Forelimb muscle (tissue), 1 donor: ENCODE data around the gene SYNE3. TPM values are rescaled to one million over a fixed set of nuclear protein-coding genes. Genes with fewer than 3 reads are reported as not detected.

Experiments
- DNase-seq: peaks from one replicate; pipeline ENCODE4 v3.0.0-alpha.2; 2013; ENCODE audit warnings: low read depth
- polyA plus RNA-seq: library from polyadenylated mRNA; unstranded; fragments of 120-200 nt; gene quantifications from one replicate; pipeline ENCODE4 v1.2.1, GENCODE V29; 2013; ENCODE audit not compliant: insufficient read length

Gene SYNE3
- polyA plus RNA-seq, 1 donor, result 9.2 TPM

DNA sequence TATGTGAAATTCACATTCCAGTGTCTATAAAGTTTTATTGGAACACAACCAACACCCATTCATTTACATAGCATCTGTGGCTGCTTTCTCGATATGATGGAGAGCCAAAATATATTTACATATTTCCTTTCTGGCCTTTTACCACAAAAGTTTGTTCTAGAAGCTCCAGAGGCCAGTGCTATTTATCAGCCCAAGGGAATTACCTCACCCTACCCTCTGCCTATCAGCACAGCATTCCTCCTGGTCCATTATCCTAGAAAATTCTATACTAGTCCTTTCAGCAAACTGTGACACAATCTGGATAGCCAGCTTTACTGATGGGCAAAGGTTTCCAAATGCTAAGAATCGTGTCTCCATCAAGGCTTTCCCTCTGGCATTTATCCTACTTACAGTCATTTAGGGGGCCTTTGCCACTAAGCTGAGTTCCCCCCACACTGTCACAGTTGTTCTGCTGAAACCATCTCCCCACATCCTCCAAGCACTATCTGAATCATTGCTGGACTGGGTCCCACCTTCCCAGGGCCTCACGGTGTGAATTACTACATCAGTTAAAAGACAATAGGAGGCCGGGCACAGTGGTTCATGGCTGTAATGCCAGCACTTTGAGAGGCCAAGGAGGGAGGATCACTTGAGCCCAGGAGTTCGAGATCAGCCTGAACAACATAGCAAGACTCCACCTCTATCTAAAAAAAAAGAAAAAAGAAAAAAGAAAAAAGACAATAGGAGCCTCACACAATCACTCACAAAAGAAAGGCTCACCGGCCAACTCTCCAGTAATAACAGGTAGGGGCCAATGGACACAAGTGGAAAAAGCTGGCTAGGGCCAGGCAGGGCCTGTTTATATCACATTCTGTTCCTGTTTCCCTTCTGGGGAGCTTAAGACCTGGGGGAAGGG, 12.1 kb downstream of the SYNE3 start:
- no peak for DNase-seq

- no peak for DNase-seq
Observed at GRCh38 chr14:95503365-95504134, 12.9 kb downstream of the SYNE3 start.

- DNase-seq, result no peak
Observed at GRCh38 chr14:95502381-95502950, 14.0 kb downstream of the SYNE3 start.

DNA sequence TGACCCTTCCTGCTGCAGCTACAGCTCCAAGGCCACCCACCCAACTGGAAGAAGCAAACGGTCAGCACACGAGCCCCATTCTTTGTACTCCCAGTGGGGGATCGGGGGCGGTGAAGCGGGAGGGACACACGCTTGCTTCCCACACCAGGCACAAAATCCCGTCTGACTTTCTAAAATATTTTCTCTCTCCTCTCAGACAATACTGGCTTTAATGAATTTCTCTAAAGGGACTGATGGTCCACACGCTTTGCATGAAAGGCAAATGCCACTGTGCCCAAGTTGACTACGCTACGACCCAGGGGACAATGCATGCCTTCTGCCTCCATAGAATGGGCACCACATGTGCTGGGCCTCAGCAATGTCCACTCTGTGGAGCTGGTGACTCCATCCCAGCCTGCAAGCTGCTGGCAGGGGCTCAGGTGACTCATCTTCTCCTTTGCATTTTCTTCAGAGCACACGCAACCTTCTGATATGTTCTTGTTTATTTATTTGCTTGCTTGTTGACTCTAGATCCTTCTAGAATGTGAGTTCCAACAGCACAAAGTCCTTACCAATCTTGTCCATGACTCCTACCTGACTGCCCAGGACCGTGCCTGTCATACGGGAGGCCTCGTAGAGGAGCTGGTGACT, 15.6 kb downstream of the SYNE3 start:
- DNase-seq, result no peak

- DNase-seq, result no peak
Observed at GRCh38 chr14:95500201-95500681, 16.2 kb downstream of the SYNE3 start.

- no peak for DNase-seq
Observed at GRCh38 chr14:95499354-95499750, 17.1 kb downstream of the SYNE3 start.

DNA sequence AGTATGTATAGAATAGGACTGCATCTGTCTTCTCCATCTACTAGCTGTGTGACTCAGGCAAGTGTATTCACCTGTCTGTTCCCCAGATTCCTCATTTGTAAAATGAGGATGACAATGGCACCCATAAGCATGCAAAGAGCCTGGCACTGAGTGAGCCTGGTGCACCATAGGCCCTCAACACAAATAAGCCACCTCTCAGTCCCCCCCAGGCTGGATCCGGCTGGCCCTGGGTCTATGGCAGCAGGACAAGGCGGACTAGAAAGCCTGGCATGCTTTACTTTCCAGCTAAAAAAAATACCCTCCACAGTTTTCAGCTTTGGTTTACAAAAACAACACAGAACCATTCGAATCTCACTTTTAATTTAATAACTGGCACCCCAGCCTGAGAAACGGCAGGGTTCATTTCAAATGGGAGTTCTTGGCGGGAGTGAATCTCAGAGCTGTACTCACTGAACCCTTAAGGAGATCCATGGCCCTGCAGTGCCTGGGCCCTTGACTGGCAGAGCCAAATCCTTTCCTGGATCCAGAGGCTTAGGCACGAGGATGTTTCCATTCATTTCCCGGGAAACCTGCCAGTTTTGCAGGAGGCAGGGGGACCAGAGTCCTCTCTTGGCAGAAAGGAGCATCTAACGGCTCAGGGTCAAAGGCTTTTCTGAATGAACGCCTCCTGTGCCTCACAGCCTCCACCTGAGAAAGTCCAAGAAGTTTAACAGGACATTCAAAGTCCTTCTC, 17.7 kb downstream of the SYNE3 start:
- no peak for DNase-seq

GRCh38 chr14:95497561-95498011, 18.9 kb downstream of the SYNE3 start:
- no peak for DNase-seq

- no peak for DNase-seq
Observed at GRCh38 chr14:95496690-95497259, 19.7 kb downstream of the SYNE3 start.

- no peak for DNase-seq
Observed at GRCh38 chr14:95496111-95496681, 20.3 kb downstream of the SYNE3 start.

DNA sequence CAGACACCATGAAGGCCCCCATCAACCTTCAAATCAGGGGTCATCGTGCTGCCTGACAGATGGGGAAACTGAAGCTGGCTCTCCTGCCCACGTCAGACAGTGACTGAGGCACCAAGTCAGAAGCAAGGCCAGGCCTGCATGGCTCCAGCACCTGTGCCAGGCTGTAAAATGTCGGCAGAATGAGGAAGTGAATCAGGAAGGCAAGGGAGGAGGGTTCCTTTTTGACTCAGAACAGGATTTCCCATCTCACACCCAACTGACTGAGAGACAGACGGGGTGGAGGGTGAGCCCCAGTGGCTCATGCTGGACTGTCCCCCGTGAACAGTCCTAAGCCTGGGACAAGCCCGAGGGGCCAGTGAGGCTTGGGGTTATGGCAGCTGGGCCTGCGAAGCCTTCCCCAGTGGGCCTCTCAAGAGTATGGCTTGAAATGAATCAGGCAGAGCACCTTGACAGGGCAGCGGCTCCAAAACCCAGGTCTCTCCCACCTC, 20.9 kb downstream of the SYNE3 start:
- no peak for DNase-seq

DNA sequence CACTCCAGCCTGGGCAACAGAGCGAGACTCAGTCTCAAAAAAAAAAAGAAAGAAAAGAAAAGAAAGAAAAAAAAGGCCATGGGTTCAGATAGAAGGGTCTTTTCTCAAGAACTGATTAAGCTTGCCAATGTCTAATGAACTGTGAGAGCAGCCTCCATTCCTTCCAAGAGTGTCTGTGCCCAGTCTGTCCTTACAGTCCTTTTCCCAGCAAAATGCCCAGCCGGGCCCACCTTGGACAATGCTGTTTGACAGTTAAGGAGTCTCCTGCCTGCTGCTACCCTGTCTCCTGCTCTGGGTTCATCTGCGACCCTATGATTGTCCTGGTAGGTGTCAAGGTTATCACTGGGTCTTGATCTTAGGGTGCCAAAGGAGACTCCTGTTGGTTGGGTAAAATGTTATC, 21.4 kb downstream of the SYNE3 start:
- DNase-seq, result no peak

GRCh38 chr14:95494456-95494855, 22.0 kb downstream of the SYNE3 start:
- DNase-seq, result no peak

DNA sequence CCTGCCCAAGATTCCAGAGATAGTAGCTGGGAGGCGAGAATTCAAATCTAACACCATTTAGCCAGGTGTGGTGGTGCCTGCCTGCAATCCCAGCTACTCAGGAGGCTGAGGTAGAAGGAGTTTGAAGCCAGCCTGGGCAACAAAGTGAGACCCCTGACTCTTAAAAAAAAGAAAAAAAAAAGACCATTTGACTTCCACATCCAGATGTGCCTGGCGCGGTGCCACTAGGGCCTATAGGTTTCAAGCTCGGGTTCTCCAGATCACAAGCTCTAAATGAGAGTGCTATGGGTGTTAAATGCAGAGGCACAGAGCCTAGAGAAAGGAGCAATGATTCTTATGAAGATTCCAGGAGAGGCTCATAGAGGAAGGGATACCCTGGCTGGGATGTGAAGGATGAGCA, 22.5 kb downstream of the SYNE3 start:
- no peak for DNase-seq

- DNase-seq, result no peak
Observed at GRCh38 chr14:95493503-95493902, 22.9 kb downstream of the SYNE3 start.

GRCh38 chr14:95491936-95492608, 24.4 kb downstream of the SYNE3 start:
- no peak for DNase-seq

DNA sequence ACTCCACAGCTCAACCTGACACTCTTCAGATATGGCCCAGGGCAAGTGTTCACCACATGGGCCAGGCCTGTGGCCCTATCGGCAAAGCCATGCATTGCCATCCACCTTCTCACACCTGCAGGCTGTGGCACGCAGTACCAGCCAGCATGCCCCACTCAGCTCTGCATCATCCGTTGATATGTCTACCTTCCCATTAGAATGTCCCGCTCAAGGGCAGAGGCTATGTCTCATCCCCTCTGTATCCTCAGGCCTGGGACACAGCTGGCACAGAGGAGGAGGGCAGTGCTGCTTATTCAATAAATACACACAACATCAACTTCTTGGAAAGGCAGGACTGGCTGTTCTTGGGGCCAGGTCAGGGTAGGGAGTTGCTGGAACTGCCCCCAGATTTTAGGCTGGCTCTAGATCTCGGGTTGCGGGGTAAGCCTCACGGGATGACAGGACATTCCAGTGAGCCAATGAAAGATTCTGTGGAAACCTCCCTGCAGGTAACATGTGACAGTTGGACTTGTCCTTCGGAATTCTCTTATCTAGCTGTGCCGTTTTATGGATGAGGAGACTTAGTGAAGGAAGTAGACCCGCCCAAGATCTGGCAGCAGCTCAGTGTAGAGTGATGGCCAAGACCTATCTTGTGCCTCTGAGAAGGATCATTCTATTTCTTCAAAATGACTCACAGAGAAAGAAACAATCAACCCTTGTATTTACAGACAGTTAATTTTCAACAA, 25.6 kb downstream of the SYNE3 start:
- DNase-seq, result no peak

- DNase-seq, result no peak
Observed at GRCh38 chr14:95490138-95490509, 26.3 kb downstream of the SYNE3 start.
